GM12891 (cell line): Measurements from ENCODE around the gene BRINP2.

Experiments
- PAX5 ChIP-seq: IDR thresholded peaks from 2 replicates; pipeline ENCODE4 v1.6.1; 2011; ENCODE audit warnings: low read length, moderate library complexity, mild to moderate bottlenecking; ENCODE audit not compliant: insufficient read depth, severe bottlenecking
- POLR2A ChIP-seq: IDR thresholded peaks from 2 replicates; pipeline ENCODE4 v1.6.1; 2011; ENCODE audit warnings: low read depth, low read length, control low read depth
- POLR2AphosphoS5 ChIP-seq: IDR thresholded peaks from 2 replicates; pipeline ENCODE4 v1.6.1; 2011; ENCODE audit warnings: low read depth, low read length, control low read depth
- POU2F2 ChIP-seq: IDR thresholded peaks from 2 replicates; pipeline ENCODE4 v1.6.1; 2011; ENCODE audit warnings: low read depth, mild to moderate bottlenecking, control low read depth, low read length, moderate library complexity
- SPI1 ChIP-seq: IDR thresholded peaks from 2 replicates; pipeline ENCODE4 v1.6.1; 2011; ENCODE audit warnings: low read depth, low read length, control low read depth
- TAF1 ChIP-seq: IDR thresholded peaks from 2 replicates; pipeline ENCODE4 v1.6.1; 2011; ENCODE audit warnings: low read depth, low read length, control low read depth

GRCh38 chr1:177315761-177316160 is 145.0 kb downstream of the BRINP2 start:
- TF ChIP-seq POLR2AphosphoS5 (no peak), POLR2A (no peak), TAF1 (no peak), SPI1 (no peak), PAX5 (no peak), POU2F2 (no peak)
